Breast epithelium (tissue), 4 donors: ENCODE measurements around the gene ARID5B. TPM values are rescaled to one million over a fixed set of nuclear protein-coding genes. Genes with fewer than 3 reads are reported as not detected.
A peak's percentile ranks its signal among the peaks of the same experiment; 100 is the strongest.

Source experiments
- DNase-seq, 2 donors: peaks; one replicate each; pipeline ENCODE4 v3.0.0-alpha.2; 2019; ENCODE audit warnings: low spot score in 2 of 2
- H3K27ac ChIP-seq, 2 donors: fragments of 200-600 bp; sonication (generic) in 1 of 2; one replicate each; pipeline ENCODE4 v1.5.1; 2016 to 2019; ENCODE audit warnings: mild to moderate bottlenecking in 1 of 2
- H3K27me3 ChIP-seq, 2 donors: fragments of 200-600 bp; sonication (generic) in 1 of 2; one replicate each; pipeline versions ENCODE4 v1.5.1 to v1.6.0; 2017 to 2019; ENCODE audit warnings: control low read depth in 1 of 2, mild to moderate bottlenecking in 1 of 2
- H3K36me3 ChIP-seq: fragments of 200-600 bp; one replicate; pipeline ENCODE4 v1.5.1; 2019
- H3K4me1 ChIP-seq, 2 donors: fragments of 200-600 bp; sonication (generic); one replicate each; pipeline ENCODE4 v1.5.1; 2016 to 2019; ENCODE audit warnings: control low read depth in 1 of 2
- H3K4me3 ChIP-seq, 3 donors: fragments of 200-600 bp; sonication (generic); 1 replicate in 2 of 3; 2 replicates in 1 of 3; pipeline ENCODE4 v1.5.1; 2016 to 2019; ENCODE audit warnings: mild to moderate bottlenecking in 3 of 3, moderate library complexity in 2 of 3
- H3K9me3 ChIP-seq, 2 donors: fragments of 200-600 bp; sonication (generic) in 1 of 2; one replicate each; pipeline ENCODE4 v1.5.1; 2016 to 2019; ENCODE audit warnings: control low read depth in 1 of 2
- CTCF ChIP-seq, 3 donors: fragments of 450-650 bp; IDR thresholded peaks; one replicate each; pipeline ENCODE4 v1.5.1; 2016 to 2017; ENCODE audit warnings: antibody characterized with exemption in 3 of 3, mild to moderate bottlenecking in 3 of 3, moderate library complexity in 3 of 3
- POLR2A ChIP-seq: fragments of 450-650 bp; IDR thresholded peaks from one replicate; pipeline ENCODE4 v1.6.1; 2016; ENCODE audit warnings: antibody characterized with exemption, mild to moderate bottlenecking, moderate library complexity
- POLR2AphosphoS5 ChIP-seq, 3 donors: sonication (generic); formaldehyde crosslinking; IDR thresholded peaks; one replicate each; pipeline ENCODE4 v1.6.1; 2017; ENCODE audit warnings: antibody characterized with exemption in 3 of 3
- intact Hi-C: fragments of 100-400 bp; cut with DNase I; formaldehyde crosslinking; loops from one replicate; pipeline ENCODE4 v1.15.1; 2023; ENCODE audit warnings: low total_unique reads
- total RNA-seq, 3 donors: library from RNA; depleted of rRNA; stranded (reverse); fragments of >200 nt; gene quantifications; one replicate each; pipeline ENCODE4 v1.1.0, GENCODE V29; 2016

The ARID5B gene
- total RNA-seq, 3 donors from 2014 or later = 89.5 to 166 (median 125) TPM

GRCh38 chr10:62058476-62058875 is 157.0 kb downstream of the ARID5B start:
- Histone ChIP-seq H3K4me1 (peaks cover 0 to 25% of the 10 kb centered on the region in 2 donors), H3K4me3 (peak overlapping the region in 2 of 3 donors; percentile 1 to 66), H3K9me3 (no peaks in the 10 kb centered on the region), H3K27me3 (no peaks in the 10 kb centered on the region), H3K27ac (peak overlapping the region; percentile 92 to 95), H3K36me3 (no peaks in the 10 kb centered on the region)
- TF ChIP-seq POLR2A (no peak), POLR2AphosphoS5 (IDR thresholded peaks at IDR 0.05) (no peak), CTCF (IDR thresholded peaks at IDR 0.05) (no peak)
- intact Hi-C loops = no loop called here
- no peak for DNase-seq

- H3K4me3 ChIP-seq = peak overlapping the region in 1 of 3 donors; percentile 66
- peaks cover 0 to 25% of the 10 kb centered on the region in 2 donors for H3K4me1 ChIP-seq
- no peaks in the 10 kb centered on the region for H3K9me3 ChIP-seq
- no peak for DNase-seq
- TF ChIP-seq POLR2AphosphoS5 (IDR thresholded peaks at IDR 0.05) = no peak
- TF ChIP-seq POLR2A = no peak
- TF ChIP-seq CTCF (IDR thresholded peaks at IDR 0.05) = no peak
- intact Hi-C loops = no loop called here
- peak overlapping the region; percentile 92 to 95 for H3K27ac ChIP-seq
- H3K36me3 ChIP-seq = no peaks in the 10 kb centered on the region
- H3K27me3 ChIP-seq = no peaks in the 10 kb centered on the region
These were observed 157.4 kb downstream of the ARID5B start for GRCh38 chr10:62058896-62059216.

GRCh38 chr10:62059217-62059920 is 157.9 kb downstream of the ARID5B start:
- no peak for DNase-seq
- Histone ChIP-seq H3K27me3 (no peaks in the 10 kb centered on the region), H3K36me3 (no peaks in the 10 kb centered on the region), H3K9me3 (no peaks in the 10 kb centered on the region), H3K27ac (peak overlapping the region; percentile 92 to 95), H3K4me1 (peaks cover 0 to 25% of the 10 kb centered on the region in 2 donors), H3K4me3 (peak overlapping the region in 1 of 3 donors; percentile 66)
- TF ChIP-seq CTCF (IDR thresholded peaks at IDR 0.05) (no peak), POLR2A (no peak), POLR2AphosphoS5 (IDR thresholded peaks at IDR 0.05) (no peak)
- intact Hi-C loops = no loop called here

- Histone ChIP-seq H3K9me3 (no peaks in the 10 kb centered on the region), H3K27me3 (no peaks in the 10 kb centered on the region), H3K4me3 (no peak overlapping the region), H3K4me1 (peaks cover 0 to 25% of the 10 kb centered on the region in 2 donors), H3K36me3 (no peaks in the 10 kb centered on the region), H3K27ac (peak overlapping the region; percentile 92 to 95)
- no peak for DNase-seq
- TF ChIP-seq CTCF (IDR thresholded peaks at IDR 0.05) (no peak), POLR2AphosphoS5 (IDR thresholded peaks at IDR 0.05) (no peak)
- intact Hi-C loops = no loop called here
These were observed 160.5 kb downstream of the ARID5B start for GRCh38 chr10:62062028-62062427.

GRCh38 chr10:62062752-62063512 is 161.4 kb downstream of the ARID5B start:
- H3K4me3 ChIP-seq = no peak overlapping the region
- TF ChIP-seq CTCF (IDR thresholded peaks at IDR 0.05) (no peak), POLR2AphosphoS5 (IDR thresholded peaks at IDR 0.05) (no peak), POLR2A (no peak)
- DNase-seq = no peak
- no peaks in the 10 kb centered on the region for H3K9me3 ChIP-seq
- H3K27ac ChIP-seq = peak overlapping the region; percentile 86
- no peaks in the 10 kb centered on the region for H3K36me3 ChIP-seq
- H3K27me3 ChIP-seq = no peaks in the 10 kb centered on the region
- intact Hi-C loops = no loop called here
- peaks cover 0 to 29% of the 10 kb centered on the region in 2 donors for H3K4me1 ChIP-seq
